Mesendoderm (in vitro differentiated cells): ENCODE results near the gene ALCAM.

Source experiments
- DNase-seq: peaks from one replicate; pipeline ENCODE4 v3.0.0; 2013
- H2AK5ac ChIP-seq: 2 replicates; pipeline ENCODE4 v1.6.1; 2013; ENCODE audit warnings: low read length, inconsistent platforms
- H2BK120ac ChIP-seq: 2 replicates; pipeline ENCODE4 v1.6.1; 2013; ENCODE audit warnings: low read depth, mild to moderate bottlenecking, low read length, moderate library complexity, mixed read lengths
- H2BK15ac ChIP-seq: replicated peaks from 2 replicates; pipeline ENCODE4 v1.6.1; 2013; ENCODE audit warnings: low read depth, mild to moderate bottlenecking, moderate library complexity
- H2BK5ac ChIP-seq: 2 replicates; pipeline ENCODE4 v1.6.1; 2013; ENCODE audit warnings: low read length, inconsistent platforms
- H3K18ac ChIP-seq: 2 replicates; pipeline ENCODE4 v1.6.1; 2013; ENCODE audit warnings: mild to moderate bottlenecking, low read length, mixed read lengths
- H3K23ac ChIP-seq: one replicate; pipeline ENCODE4 v1.6.1; 2013; ENCODE audit warnings: low read length
- H3K27ac ChIP-seq: 2 replicates; pipeline ENCODE4 v1.5.1; 2013; ENCODE audit warnings: low read depth, mild to moderate bottlenecking, inconsistent platforms, low read length, moderate library complexity
- H3K27me3 ChIP-seq: 2 replicates; pipeline ENCODE4 v1.6.1; 2013; ENCODE audit warnings: low read length, control low read depth, mild to moderate bottlenecking, inconsistent platforms; ENCODE audit not compliant: insufficient read depth, poor library complexity
- H3K36me3 ChIP-seq: 2 replicates; pipeline ENCODE4 v1.6.1; 2013; ENCODE audit warnings: low read length, inconsistent platforms; ENCODE audit not compliant: control insufficient read depth, insufficient read depth
- H3K4ac ChIP-seq: one replicate; pipeline ENCODE4 v1.6.1; 2013; ENCODE audit warnings: low read depth, mild to moderate bottlenecking, low read length, moderate library complexity
- H3K4me1 ChIP-seq: 2 replicates; pipeline ENCODE4 v1.6.1; 2013; ENCODE audit warnings: low read depth, low read length, inconsistent platforms; ENCODE audit not compliant: control insufficient read depth
- H3K4me2 ChIP-seq: 2 replicates; pipeline ENCODE4 v1.6.1; 2013; ENCODE audit warnings: low read length
- H3K4me3 ChIP-seq: 2 replicates; pipeline ENCODE4 v1.5.1; 2013; ENCODE audit warnings: mild to moderate bottlenecking, low read length
- H3K56ac ChIP-seq: one replicate; pipeline ENCODE4 v1.6.1; 2013; ENCODE audit warnings: low read length
- H3K79me1 ChIP-seq: 2 replicates; pipeline ENCODE4 v1.6.1; 2013; ENCODE audit warnings: low read length, inconsistent platforms
- H3K79me2 ChIP-seq: 2 replicates; pipeline ENCODE4 v1.6.1; 2013; ENCODE audit warnings: mild to moderate bottlenecking, low read length; ENCODE audit not compliant: control insufficient read depth, insufficient read depth
- H3K9ac ChIP-seq: 2 replicates; pipeline ENCODE4 v1.6.1; 2013; ENCODE audit warnings: low read length, inconsistent platforms
- H4K5ac ChIP-seq: one replicate; pipeline ENCODE4 v1.6.1; 2013; ENCODE audit warnings: low read length
- H4K8ac ChIP-seq: one replicate; pipeline ENCODE4 v1.6.1; 2013; ENCODE audit warnings: low read depth, mild to moderate bottlenecking, control low read depth, low read length, moderate library complexity
- WGBS: extraction: QIAGEN DNeasy Blood & Tissue Kit; methylation state at CpG from one replicate; pipeline ENCODE4 v1.1.7; 2013; ENCODE audit warnings: low lambda C conversion rate, missing lambda C conversion rate; ENCODE audit not compliant: insufficient coverage; ENCODE audit errors: extremely low coverage; 5-methylcytosine and 5-hydroxymethylcytosine counted together

ALCAM gene

DNA sequence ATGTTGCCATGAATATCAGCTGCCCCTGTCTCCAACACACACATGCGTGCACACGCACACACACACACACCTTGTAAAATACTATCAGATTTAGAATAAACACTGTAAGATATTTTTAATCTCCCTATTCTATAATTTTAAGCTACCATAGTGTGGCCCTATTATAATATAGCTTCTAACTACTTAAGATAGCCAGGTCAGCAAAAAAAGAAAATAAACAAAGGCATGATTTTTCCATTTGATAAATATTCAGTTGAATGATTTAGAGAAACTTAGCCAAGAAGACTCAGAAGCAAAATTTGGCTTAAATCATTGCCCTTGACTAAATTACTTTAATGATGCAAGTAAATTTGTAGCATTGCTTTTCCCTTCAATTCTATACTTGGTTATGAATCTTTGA lies 162.2 kb downstream of the ALCAM start:
- H3K36me3 ChIP-seq: no peaks in the 10 kb centered on the region
- H3K18ac ChIP-seq: no peak overlapping the region
- no CpG with 5 or more reads among the region's 2 CpGs for WGBS

GRCh38 chr3:105529456-105529855 lies 162.7 kb downstream of the ALCAM start:
- Histone ChIP-seq H3K9ac (no peak overlapping the region), H3K4me3 (no peak overlapping the region), H3K23ac (no peak overlapping the region), H3K27ac (no peak overlapping the region), H3K4ac (no peak overlapping the region), H4K8ac (no peak overlapping the region), H3K4me2 (no peak overlapping the region), H2AK5ac (no peak overlapping the region), H3K18ac (no peak overlapping the region), H4K5ac (no peak overlapping the region), H3K79me1 (no peaks in the 10 kb centered on the region), H2BK120ac (no peak overlapping the region), H3K27me3 (no peaks in the 10 kb centered on the region), H2BK15ac (no peak overlapping the region), H2BK5ac (no peak overlapping the region), H3K79me2 (no peaks in the 10 kb centered on the region), H3K56ac (no peak overlapping the region), H3K4me1 (no peaks in the 10 kb centered on the region), H3K36me3 (no peaks in the 10 kb centered on the region)
- no peak for DNase-seq
- WGBS: no CpG with 5 or more reads among the region's 1 CpG

More for the DNA sequence above, 162.2 kb downstream of the ALCAM start:
- Histone ChIP-seq H3K56ac (no peak overlapping the region), H4K8ac (no peak overlapping the region), H3K4me1 (no peaks in the 10 kb centered on the region), H2AK5ac (no peak overlapping the region), H3K4me3 (no peak overlapping the region), H4K5ac (no peak overlapping the region), H2BK5ac (no peak overlapping the region), H3K4ac (no peak overlapping the region), H3K9ac (no peak overlapping the region), H3K4me2 (no peak overlapping the region), H2BK15ac (no peak overlapping the region), H2BK120ac (no peak overlapping the region), H3K27ac (no peak overlapping the region), H3K23ac (no peak overlapping the region), H3K79me2 (no peaks in the 10 kb centered on the region), H3K27me3 (no peaks in the 10 kb centered on the region), H3K79me1 (no peaks in the 10 kb centered on the region)
- no peak for DNase-seq

DNA sequence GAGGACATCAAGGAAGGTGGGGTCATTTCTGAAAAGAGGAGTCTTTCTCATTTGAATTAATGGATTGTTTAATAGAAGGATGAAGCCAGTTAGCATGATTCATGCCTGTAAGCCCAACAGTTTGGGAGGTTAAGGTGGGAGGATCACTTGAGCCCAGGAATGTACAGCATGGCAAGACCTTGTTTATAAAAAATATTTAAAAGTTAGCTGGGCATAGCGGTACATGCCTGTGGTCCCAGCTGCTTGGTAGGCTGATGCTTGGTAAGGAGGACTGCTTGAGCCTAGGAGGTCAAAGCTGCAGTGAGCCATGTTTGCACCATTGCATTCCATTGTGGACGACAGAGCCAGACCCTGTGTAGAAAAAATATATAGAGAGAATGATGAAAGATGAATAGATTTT lies 165.5 kb downstream of the ALCAM start:
- H3K4me2 ChIP-seq: no peak overlapping the region
- H3K27ac ChIP-seq: no peak overlapping the region
- no CpG with 5 or more reads among the region's 2 CpGs for WGBS
- H3K4ac ChIP-seq: no peak overlapping the region
- DNase-seq: no peak
- no peak overlapping the region for H3K4me3 ChIP-seq
- H3K9ac ChIP-seq: no peak overlapping the region
- H3K4me1 ChIP-seq: no peaks in the 10 kb centered on the region
- H2BK120ac ChIP-seq: no peak overlapping the region
- no peak overlapping the region for H2AK5ac ChIP-seq
- no peak overlapping the region for H3K56ac ChIP-seq
- H2BK5ac ChIP-seq: no peak overlapping the region
- H3K79me2 ChIP-seq: no peaks in the 10 kb centered on the region
- no peak overlapping the region for H4K5ac ChIP-seq
- H3K23ac ChIP-seq: no peak overlapping the region
- no peak overlapping the region for H2BK15ac ChIP-seq
- H3K18ac ChIP-seq: no peak overlapping the region
- H4K8ac ChIP-seq: no peak overlapping the region
- no peaks in the 10 kb centered on the region for H3K36me3 ChIP-seq
- no peaks in the 10 kb centered on the region for H3K79me1 ChIP-seq
- H3K27me3 ChIP-seq: no peaks in the 10 kb centered on the region

- no peak for DNase-seq
- no peak overlapping the region for H2BK120ac ChIP-seq
- no peaks in the 10 kb centered on the region for H3K4me1 ChIP-seq
- no peaks in the 10 kb centered on the region for H3K79me2 ChIP-seq
- no peak overlapping the region for H3K4me3 ChIP-seq
- no peak overlapping the region for H2AK5ac ChIP-seq
- no peak overlapping the region for H3K27ac ChIP-seq
- WGBS: no CpG with 5 or more reads among the region's 3 CpGs
- no peak overlapping the region for H3K18ac ChIP-seq
- H3K4me2 ChIP-seq: no peak overlapping the region
- no peak overlapping the region for H2BK15ac ChIP-seq
- no peak overlapping the region for H3K23ac ChIP-seq
- H4K5ac ChIP-seq: no peak overlapping the region
- no peak overlapping the region for H3K56ac ChIP-seq
- no peaks in the 10 kb centered on the region for H3K79me1 ChIP-seq
- H4K8ac ChIP-seq: no peak overlapping the region
- no peak overlapping the region for H2BK5ac ChIP-seq
- no peak overlapping the region for H3K4ac ChIP-seq
- H3K9ac ChIP-seq: no peak overlapping the region
- no peaks in the 10 kb centered on the region for H3K27me3 ChIP-seq
- no peaks in the 10 kb centered on the region for H3K36me3 ChIP-seq
Observed at GRCh38 chr3:105533960-105534359, 167.3 kb downstream of the ALCAM start.

DNA sequence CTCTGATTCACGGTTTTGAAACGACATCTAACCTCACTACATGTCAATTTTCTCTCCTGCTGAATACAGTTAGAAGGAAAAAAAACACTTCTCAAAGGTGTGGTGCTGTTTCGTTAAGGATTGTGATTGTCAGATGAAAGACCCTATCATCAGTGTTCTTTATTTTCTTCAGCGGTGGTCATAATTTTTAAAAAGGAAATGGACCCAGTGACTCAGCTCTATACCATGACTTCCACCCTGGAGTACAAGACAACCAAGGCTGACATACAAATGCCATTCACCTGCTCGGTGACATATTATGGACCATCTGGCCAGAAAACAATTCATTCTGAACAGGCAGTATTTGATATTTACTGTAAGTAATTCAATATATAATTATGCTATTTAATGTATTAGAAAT lies 167.8 kb downstream of the ALCAM start:
- Histone ChIP-seq H4K8ac (no peak overlapping the region), H3K18ac (no peak overlapping the region), H3K27ac (no peak overlapping the region), H3K36me3 (no peaks in the 10 kb centered on the region), H3K4ac (no peak overlapping the region), H4K5ac (no peak overlapping the region), H3K4me3 (no peak overlapping the region), H3K4me2 (no peak overlapping the region), H2BK120ac (no peak overlapping the region), H3K4me1 (no peaks in the 10 kb centered on the region), H3K23ac (no peak overlapping the region), H2BK15ac (no peak overlapping the region), H3K27me3 (no peaks in the 10 kb centered on the region), H3K56ac (no peak overlapping the region), H2BK5ac (no peak overlapping the region), H3K79me1 (no peaks in the 10 kb centered on the region), H3K79me2 (no peaks in the 10 kb centered on the region), H2AK5ac (no peak overlapping the region), H3K9ac (no peak overlapping the region)
- no CpG with 5 or more reads among the region's 5 CpGs for WGBS
- no peak for DNase-seq

DNA sequence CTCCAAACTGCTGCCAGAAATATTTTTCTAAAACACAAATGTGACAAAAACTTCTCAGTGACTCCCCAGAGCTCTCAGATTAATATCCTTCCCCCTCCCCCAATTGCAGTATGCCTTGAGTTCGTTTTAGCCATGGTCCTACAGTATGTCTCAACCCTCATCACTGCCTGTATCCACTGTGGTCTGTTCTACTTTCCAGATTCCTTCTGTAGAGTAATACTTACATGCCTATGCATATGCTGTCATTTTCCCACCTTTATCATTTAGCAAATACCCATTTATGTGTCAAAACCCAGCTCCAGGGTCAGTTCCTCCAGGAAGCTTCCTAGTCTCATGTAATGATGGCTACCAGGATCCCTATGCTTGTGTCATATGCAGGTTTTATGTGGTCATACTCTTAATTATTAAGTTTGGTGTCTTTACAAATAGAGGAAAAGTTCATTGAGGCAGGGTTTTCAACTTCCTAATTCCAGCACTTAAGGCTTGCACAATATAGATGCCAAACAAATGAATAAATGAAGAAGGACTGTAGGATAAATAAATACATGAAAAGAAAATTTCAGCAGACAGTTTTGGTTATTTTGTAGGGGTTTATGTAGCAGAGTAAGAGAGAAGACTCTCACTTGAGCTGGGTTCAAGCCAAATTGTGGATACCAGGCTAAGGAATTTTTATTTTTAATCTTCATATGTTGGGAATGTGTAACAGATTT lies 170.8 kb downstream of the ALCAM start:
- H3K27ac ChIP-seq: no peak overlapping the region
- DNase-seq: no peak
- H3K4me1 ChIP-seq: no peaks in the 10 kb centered on the region
- H2BK5ac ChIP-seq: no peak overlapping the region
- H2BK15ac ChIP-seq: no peak overlapping the region
- no peak overlapping the region for H3K18ac ChIP-seq
- H3K23ac ChIP-seq: no peak overlapping the region
- H3K79me1 ChIP-seq: no peaks in the 10 kb centered on the region
- no peak overlapping the region for H3K56ac ChIP-seq
- no CpG with 5 or more reads among the region's 1 CpG for WGBS
- no peak overlapping the region for H4K8ac ChIP-seq
- H4K5ac ChIP-seq: no peak overlapping the region
- H3K9ac ChIP-seq: no peak overlapping the region
- no peak overlapping the region for H3K4me3 ChIP-seq
- H3K36me3 ChIP-seq: no peaks in the 10 kb centered on the region
- no peak overlapping the region for H2BK120ac ChIP-seq
- no peaks in the 10 kb centered on the region for H3K79me2 ChIP-seq
- H3K27me3 ChIP-seq: no peaks in the 10 kb centered on the region
- H3K4ac ChIP-seq: no peak overlapping the region
- H2AK5ac ChIP-seq: no peak overlapping the region
- H3K4me2 ChIP-seq: no peak overlapping the region
